HepG2 (cell line): Measurements from ENCODE around the gene DNAI4. TPM values are rescaled to one million over a fixed set of nuclear protein-coding genes. Genes with fewer than 3 reads are reported as not detected.

Source experiments
- ADNP ChIP-seq: sonication (generic); formaldehyde crosslinking; IDR thresholded peaks from 2 replicates; pipeline ENCODE4 v1.4.0; 2020; ENCODE audit warnings: missing genetic modification reagents
- AHDC1 ChIP-seq: sonication (generic); formaldehyde crosslinking; IDR thresholded peaks from 2 replicates; pipeline ENCODE4 v1.5.1; 2020; ENCODE audit warnings: mild to moderate bottlenecking, missing genetic modification reagents, borderline replicate concordance
- EED ChIP-seq: sonication (generic); formaldehyde crosslinking; IDR thresholded peaks from 2 replicates; pipeline ENCODE4 v1.5.0; 2020; ENCODE audit warnings: mild to moderate bottlenecking, missing genetic modification reagents
- FOSL1 ChIP-seq: sonication (generic); formaldehyde crosslinking; IDR thresholded peaks from 2 replicates; pipeline ENCODE4 v1.9.0; 2021; ENCODE audit warnings: missing genetic modification reagents, borderline replicate concordance
- HNF4A ChIP-seq: sonication (generic); formaldehyde crosslinking; IDR thresholded peaks from 2 replicates; pipeline ENCODE4 v1.4.0; 2020; ENCODE audit warnings: missing genetic modification reagents
- HOXA5 ChIP-seq: sonication (generic); formaldehyde crosslinking; IDR thresholded peaks from 2 replicates; pipeline ENCODE4 v1.4.0; 2020; ENCODE audit warnings: missing genetic modification reagents
- MYC ChIP-seq: sonication (generic); formaldehyde crosslinking; IDR thresholded peaks from 2 replicates; pipeline ENCODE4 v1.9.0; 2021; ENCODE audit warnings: missing genetic modification reagents, borderline replicate concordance
- ONECUT2 ChIP-seq: sonication (generic); formaldehyde crosslinking; IDR thresholded peaks from 2 replicates; pipeline ENCODE4 v1.4.0; 2020; ENCODE audit warnings: missing genetic modification reagents
- PHF20 ChIP-seq: sonication (generic); formaldehyde crosslinking; IDR thresholded peaks from 2 replicates; pipeline ENCODE4 v1.5.0; 2020; ENCODE audit warnings: mild to moderate bottlenecking, missing genetic modification reagents
- REL ChIP-seq: sonication (generic); formaldehyde crosslinking; conservative IDR thresholded peaks from 2 replicates; pipeline ENCODE4 v1.8.0; 2022; ENCODE audit warnings: mild to moderate bottlenecking, missing genetic modification reagents, moderate library complexity
- SNAPC4 ChIP-seq: sonication (generic); formaldehyde crosslinking; IDR thresholded peaks from 2 replicates; pipeline ENCODE4 v1.4.0; 2020; ENCODE audit warnings: mild to moderate bottlenecking, missing genetic modification reagents
- ZBTB1 ChIP-seq: sonication (generic); formaldehyde crosslinking; IDR thresholded peaks from 2 replicates; pipeline ENCODE4 v1.4.0; 2020; ENCODE audit warnings: missing genetic modification reagents, borderline replicate concordance
- ZNF180 ChIP-seq: sonication (generic); formaldehyde crosslinking; IDR thresholded peaks from 2 replicates; pipeline ENCODE4 v1.4.0; 2020; ENCODE audit warnings: low read depth, missing genetic modification reagents, borderline replicate concordance
- ZNF614 ChIP-seq: IDR thresholded peaks from 2 replicates; pipeline ENCODE4 v1.6.1; 2018; ENCODE audit warnings: missing biosample characterization, missing genetic modification reagents, inconsistent platforms, borderline replicate concordance
- ZNF816 ChIP-seq: sonication (generic); formaldehyde crosslinking; IDR thresholded peaks from 2 replicates; pipeline ENCODE4 v1.8.0; 2022; ENCODE audit warnings: missing genetic modification reagents, mild to moderate bottlenecking, borderline replicate concordance
- ZNF879 ChIP-seq: sonication (generic); formaldehyde crosslinking; IDR thresholded peaks from 2 replicates; pipeline ENCODE4 v1.8.1; 2023; ENCODE audit warnings: missing genetic modification reagents
- polyA plus RNA-seq, 8 experiments: library from polyadenylated mRNA; depleted of rRNA in 3 of 8; stranded (reverse) in 7 of 8; unstranded in 1 of 8; fragments of >200 nt; fragmentation: Illumina TruSeq in 4 of 8; extraction: Trizol in 4 of 8; gene quantifications; 2 replicates each; pipeline versions ENCODE4 v1.2.1 to v1.2.3, GENCODE V29; 2011 to 2016; ENCODE audit warnings: low read depth in 4 of 8, missing spikeins in 1 of 8, mixed read lengths in 1 of 8; ENCODE audit not compliant: insufficient read depth in 1 of 8
- total RNA-seq, 5 experiments: library from RNA; depleted of rRNA; stranded (reverse); fragments of >200 nt; fragmentation: Illumina TruSeq; extraction: Trizol; gene quantifications; 2 replicates each; pipeline ENCODE4 v1.2.3, GENCODE V29; 2016; ENCODE audit warnings: low read depth in 1 of 5

DNAI4 gene
- total and polyA plus RNA-seq, 2 of the 13 experiments (the other 11 are each of a cell fraction or from before 2014, with no cell fraction given), result 0.04 to 0.08 TPM

- TF ChIP-seq ZBTB1 (CRISPR knock-in tag) (no peak), AHDC1 (no peak), ADNP (CRISPR knock-in tag) (no peak), ZNF816 (CRISPR knock-in tag) (no peak), ZNF879 (CRISPR knock-in tag) (no peak), SNAPC4 (no peak), ZNF614 (CRISPR knock-in tag) (no peak), MYC (CRISPR knock-in tag) (no peak), ONECUT2 (no peak), PHF20 (CRISPR knock-in tag) (peak; percentile 74), HNF4A (CRISPR knock-in tag) (no peak), HOXA5 (no peak), ZNF180 (no peak), EED (CRISPR knock-in tag) (0 out of 2 replicates have a peak, but pooled peaks have one; percentile 45), REL (CRISPR knock-in tag) (no peak), FOSL1 (CRISPR knock-in tag) (no peak)
Observed at GRCh38 chr1:66929999-66930822, 5.6 kb upstream of the DNAI4 start (continued).
